TTC549 (cell line): Measurements from ENCODE around the gene CABP2.
"Not testable (repeated sequence)": the region's sequence is repeated elsewhere in the genome, so short reads cannot be mapped to it uniquely, and the experiment has no call there.

Source experiments
- FAIRE-seq: peaks from 2 replicates; lab custom pipeline; 2012; peaks lifted over from hg19 to GRCh38; lab: Jason Lieb, UNC

Gene CABP2

DNA sequence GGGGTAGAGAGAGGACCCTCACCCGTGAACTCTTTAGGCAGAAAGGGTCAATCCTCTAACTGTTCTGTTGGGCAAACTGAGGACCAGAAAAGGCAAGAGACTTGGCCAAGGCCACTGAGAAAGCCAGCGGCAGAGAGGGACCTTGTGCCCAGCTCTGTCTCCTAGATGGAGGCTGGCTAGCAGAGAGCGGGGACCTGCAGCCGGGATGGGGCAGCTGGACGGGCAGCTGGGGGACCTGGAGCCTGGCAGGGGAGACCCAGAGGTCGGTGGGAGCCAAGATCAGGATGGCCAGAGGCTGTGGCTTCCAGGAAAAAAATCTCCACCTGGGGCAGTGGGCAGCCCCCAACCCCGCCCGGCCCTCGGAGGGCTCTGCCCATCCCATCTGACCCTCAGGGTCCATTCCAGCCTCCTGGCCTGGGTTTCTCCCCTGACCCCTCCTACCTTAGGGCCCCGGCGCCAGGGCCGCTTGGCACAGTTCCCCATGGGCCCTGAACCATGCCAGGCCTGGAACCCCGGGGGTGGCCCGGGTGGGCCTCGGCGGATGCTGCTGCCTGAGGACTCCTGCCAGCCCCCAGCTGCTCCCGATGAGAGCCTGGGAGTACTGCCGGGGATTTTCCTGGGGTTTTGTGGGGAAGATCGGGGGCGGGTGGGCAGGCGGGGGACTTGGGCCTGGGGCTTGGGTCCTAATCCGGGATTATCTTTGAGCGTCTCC, at the start of gene CABP2:
CABP2 (minus strand) TSS at position 603 of the 712 bp plus-strand sequence; CDS start at position 483, 120 bp downstream.
- FAIRE-seq = no peak

DNA sequence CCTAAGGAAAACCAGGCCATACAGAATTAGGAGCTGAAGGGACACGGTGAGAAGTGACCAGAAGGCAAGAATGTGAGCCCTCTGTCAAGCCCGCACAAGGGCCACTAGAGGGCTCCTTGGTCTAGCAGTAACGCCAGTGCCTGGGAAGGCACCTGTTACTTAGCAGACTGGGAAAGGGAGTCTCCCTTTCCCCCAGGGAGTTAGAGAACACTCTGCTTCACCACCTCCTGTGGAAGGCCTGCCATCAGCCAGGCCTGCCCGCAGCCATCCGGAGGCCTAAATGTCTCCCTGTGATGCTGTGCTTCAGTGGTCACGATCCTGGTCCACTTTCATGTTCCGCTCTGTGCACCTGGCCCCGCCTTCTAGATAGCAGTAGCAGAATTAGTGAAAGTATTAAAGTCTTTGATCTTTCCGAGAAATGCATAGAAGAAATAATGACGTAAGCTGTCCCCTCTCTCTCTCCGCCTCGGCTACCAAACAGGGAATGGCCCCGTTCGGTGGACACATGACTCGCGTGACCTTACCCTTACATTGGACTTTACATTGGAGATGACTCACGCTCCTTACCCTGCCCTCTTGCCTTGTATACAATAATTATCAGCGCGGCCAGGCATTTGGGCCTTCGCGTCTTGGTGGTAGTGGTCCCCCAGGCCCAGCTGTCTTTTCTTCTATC, 49.6 kb upstream of the CABP2 start:
- FAIRE-seq = peak; percentile 54

GRCh38 chr11:67572305-67572704, 49.1 kb upstream of the CABP2 start:
- no peak for FAIRE-seq

DNA sequence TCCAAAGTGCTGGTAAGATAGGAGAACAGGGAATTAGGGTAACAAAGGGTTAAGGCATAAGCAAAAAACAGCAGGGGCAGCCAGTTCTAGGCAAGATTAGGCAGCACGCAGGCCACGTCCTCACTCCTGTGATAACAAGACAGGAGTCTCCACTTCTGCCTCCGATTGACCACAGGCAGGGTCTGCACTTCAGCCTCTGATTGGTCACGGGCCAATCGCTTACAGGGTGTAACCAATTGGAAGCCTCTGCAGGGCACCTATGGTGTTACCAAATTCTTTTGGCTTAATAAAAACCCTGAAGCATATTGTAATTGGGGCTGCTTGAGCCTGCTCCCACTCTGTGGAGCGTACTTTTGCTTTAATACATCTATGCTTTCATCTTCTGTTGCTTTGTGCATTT, 48.2 kb upstream of the CABP2 start:
- no peak for FAIRE-seq

- no peak for FAIRE-seq
These were observed 41.0 kb upstream of the CABP2 start for GRCh38 chr11:67564230-67564629.

DNA sequence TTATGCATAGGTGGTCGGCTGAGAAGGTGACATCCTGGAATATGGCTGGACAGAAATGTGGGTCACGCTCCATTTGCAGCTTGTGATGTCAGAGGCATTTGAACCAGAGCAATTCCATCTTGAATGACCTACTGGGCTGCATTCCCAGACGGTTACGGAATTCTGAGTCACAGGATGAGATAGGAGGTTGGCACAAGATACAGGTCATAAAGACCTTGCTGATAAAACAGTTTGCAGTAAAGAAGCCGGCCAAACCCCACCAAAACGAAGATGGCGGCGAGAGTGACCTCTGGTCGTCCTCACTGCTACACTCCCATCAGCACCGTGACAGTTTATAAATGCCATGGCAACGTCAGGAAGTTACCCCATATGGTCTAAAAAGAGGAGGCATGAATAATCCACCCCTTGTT, 40.5 kb upstream of the CABP2 start:
- FAIRE-seq = not testable (repeated sequence)

- no peak for FAIRE-seq
These were observed 39.9 kb upstream of the CABP2 start for GRCh38 chr11:67562963-67563704.

- no peak for FAIRE-seq
These were observed 38.8 kb upstream of the CABP2 start for GRCh38 chr11:67561971-67562619.

GRCh38 chr11:67558084-67558772, 35.0 kb upstream of the CABP2 start:
- FAIRE-seq = no peak

- no peak for FAIRE-seq
These were observed 33.0 kb upstream of the CABP2 start for GRCh38 chr11:67556244-67556643.

GRCh38 chr11:67551697-67552096, 28.5 kb upstream of the CABP2 start:
- not testable (repeated sequence) for FAIRE-seq

DNA sequence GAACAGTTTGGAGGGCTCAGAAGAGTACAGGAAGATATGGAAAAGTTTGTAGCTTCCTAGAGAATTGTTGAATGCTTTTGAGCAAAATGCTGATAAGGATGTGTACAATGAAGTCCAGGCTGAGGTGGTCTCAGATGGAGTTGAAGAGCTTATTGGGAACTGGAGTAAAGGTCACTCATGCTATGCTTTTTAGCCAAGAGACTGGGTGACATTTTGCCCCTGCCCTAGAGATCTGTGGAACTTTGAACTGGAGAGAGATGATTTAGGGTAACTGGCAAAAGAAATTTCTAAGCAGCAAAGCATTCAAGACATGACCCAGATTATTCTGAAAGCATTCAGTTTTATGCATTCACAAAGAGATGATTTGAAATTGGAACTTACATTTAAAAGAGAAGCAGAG, 27.9 kb upstream of the CABP2 start:
- no peak for FAIRE-seq

DNA sequence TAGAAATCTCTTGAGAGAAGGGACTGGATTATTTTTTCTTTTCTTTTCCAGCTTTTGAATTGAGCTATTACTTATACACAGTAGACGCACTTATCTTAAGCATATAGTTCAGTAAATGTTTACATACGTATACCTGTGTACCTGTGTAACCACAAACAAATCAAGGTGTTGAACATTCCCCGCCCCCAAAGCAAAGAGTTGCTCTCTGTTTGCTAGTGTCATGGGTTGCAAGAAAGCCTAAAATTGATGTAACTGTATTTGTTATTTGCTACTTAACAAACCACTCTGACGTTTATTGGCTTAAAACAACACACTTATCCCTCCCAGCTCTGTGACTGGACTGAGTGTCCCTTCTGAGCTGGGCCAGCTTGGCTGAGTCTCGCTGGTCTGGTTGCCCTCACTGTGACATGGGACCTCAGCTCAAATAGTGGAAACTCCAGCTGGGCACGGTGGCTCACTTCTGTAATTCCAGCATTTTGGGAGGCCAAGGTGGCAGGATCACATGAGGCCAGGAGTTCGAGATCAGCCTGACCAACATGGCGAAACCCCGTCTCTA, 25.4 kb upstream of the CABP2 start:
- FAIRE-seq = no peak

DNA sequence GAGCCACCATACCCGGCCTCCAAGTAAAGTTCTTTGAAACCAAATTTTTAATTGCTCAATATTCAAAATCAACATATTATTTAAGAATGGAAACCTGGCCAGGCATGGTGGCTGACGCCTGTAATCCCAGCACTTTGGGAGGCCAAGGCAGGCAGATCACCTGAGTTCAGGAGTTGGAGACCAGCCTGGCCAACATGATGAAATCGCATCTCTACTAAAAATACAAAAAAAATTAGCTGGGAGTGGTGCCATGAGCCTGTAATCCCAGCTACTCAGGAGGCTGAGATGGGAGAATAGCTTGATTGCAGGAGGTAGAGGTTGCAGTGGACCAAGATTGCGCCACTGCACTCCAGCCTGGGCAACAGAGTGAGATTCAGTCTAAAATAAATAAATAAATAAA, 24.9 kb upstream of the CABP2 start:
- not testable (repeated sequence) for FAIRE-seq

DNA sequence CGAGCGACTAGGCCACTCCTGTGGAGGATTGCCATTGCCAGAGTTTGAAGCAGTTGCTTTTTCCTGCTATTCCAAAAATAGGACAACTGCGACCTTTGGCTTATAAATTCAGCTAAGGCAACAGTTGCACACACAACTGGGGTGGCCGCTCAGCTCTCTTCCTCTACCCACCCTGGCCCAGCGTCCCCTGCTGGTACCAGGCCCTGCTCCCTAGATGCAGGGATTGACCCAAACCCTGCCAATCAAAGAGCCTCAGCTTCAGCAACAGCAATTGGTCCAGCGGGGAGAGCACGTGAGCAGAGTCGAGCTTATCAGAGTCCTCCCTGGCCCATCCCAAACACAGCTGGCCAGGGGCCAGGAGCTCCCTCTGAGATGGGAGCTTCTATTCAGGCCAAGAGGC, 22.0 kb upstream of the CABP2 start:
- FAIRE-seq = no peak

DNA sequence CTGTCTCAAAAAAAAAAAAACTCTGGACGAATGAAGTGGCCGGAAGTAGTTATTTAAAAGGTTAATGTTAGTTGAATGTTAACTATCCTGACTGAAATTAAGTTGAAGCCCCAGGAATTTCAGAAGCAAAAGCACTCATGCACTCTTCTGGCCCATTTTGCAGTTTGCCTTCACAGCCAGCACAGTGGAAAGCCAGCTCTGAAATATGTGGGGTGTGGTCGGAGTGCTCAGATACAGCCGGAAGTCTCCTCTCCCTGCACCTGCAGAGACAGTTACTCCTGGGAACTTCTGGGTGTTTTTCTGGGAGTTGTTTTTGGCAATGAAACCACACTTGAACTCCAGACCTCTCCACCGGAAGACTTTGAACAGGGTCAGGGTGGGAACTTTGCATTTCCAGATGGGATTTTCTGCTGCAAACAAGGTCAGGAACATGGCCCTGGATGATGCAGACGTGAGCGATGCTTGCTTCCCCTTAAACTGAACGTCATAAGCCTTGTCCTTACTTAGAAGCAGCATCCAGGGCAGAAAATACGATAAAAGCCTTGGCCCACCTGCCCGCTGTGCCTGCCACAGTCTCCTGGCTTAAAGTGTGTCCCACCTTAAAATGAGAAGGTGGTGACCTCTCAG, 21.5 kb upstream of the CABP2 start:
- FAIRE-seq = no peak

DNA sequence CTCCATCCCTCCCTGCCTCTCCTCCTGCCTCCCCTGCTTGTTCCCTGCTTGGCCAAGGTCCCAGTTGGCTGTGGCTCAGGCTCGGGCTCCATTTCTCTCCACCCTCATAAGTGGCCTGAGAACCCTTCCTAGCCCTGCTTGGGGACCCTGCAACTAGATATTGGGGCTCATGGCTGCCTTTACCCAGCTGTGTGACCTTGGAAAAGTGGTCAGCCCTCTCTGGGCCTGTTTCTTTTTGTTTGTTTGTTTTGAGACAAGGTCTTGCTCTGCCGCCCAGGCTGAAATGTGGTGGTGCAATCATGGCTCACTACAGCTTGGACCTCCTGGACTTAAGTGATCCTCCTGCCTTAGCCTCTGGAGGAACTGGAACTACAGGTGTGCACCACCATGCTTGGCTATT, 20.3 kb upstream of the CABP2 start:
- FAIRE-seq = no peak

DNA sequence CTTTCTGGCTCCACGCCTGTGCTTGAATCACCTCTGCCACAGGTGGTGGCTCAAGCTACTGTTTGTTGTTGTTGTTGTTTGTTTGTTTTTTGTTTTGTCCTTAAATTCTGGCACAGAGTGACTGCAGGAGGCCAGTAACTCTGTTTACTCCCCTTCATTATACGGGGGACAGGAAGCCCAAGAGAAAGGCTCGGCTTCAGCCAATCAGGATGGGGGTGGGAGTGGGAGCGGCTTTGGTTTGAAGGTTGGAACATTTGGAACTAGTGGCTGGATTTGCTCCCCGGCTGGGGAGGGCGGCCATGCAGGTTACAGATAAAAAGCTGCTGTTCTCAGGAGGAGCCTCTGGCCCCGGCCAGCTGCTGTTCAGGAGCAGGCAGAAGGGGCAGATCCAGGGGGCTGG, 19.7 kb upstream of the CABP2 start:
- FAIRE-seq = no peak

DNA sequence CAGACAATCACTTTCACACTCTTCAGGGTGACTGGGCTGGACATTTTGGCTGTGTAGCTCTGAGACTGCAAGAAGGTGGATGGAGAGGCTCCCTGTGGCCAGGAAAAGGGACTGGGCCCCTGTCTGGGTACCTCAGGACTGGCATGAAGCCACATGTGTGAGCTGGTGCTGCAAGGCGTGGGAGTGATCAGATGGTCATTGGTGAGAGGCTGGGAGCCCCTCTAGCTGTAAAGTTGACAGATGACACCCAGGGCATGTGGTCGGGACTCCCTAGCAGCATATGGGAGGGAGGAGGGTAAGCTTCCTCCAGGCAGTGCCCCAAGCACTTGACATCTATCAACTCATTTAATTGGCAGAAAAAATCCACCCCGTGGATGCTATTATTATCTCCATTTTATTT, 18.9 kb upstream of the CABP2 start:
- FAIRE-seq = no peak

GRCh38 chr11:67541198-67541597, 18.0 kb upstream of the CABP2 start:
- no peak for FAIRE-seq

DNA sequence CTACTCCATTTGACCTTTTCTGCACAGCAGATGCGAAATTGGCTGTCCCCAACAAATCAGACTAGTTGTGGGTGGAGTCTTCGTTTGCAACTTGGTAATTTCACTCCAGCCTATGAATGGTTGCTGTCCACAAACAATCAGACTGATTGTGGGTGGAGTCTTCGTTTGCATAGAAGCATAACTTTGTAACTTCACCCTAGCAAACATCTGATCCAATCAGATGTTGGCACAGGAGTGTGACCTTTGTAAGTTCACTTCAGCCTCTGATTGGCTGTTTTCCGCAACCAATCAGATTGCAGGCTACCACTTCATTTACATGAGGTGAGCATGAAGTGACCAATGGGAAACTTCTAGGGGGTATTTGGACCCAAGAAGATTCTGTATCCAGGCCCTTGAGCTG, 16.3 kb upstream of the CABP2 start:
- FAIRE-seq = no peak
